Fibroblast of skin of left biceps (primary cell): ENCODE measurements around the gene GTPBP4.

Experiments used
- DNase-seq, 2 experiments: peaks; one replicate each; pipeline ENCODE4 v3.0.0-alpha.2; 2013; ENCODE audit warnings: low read depth in 2 of 2

GTPBP4 gene

GRCh38 chr10:966466-967235, 21.6 kb upstream of the GTPBP4 start:
- no peak for DNase-seq

GRCh38 chr10:968546-969199, 19.6 kb upstream of the GTPBP4 start:
- no peak for DNase-seq

- DNase-seq, result no peak
Measured at GRCh38 chr10:969473-970150, 18.6 kb upstream of the GTPBP4 start.

- no peak for DNase-seq
Measured at GRCh38 chr10:970311-971149, 17.7 kb upstream of the GTPBP4 start.

GRCh38 chr10:971150-971542, 17.1 kb upstream of the GTPBP4 start:
- DNase-seq, result no peak

GRCh38 chr10:971613-972012, 16.6 kb upstream of the GTPBP4 start:
- DNase-seq, result no peak

- no peak for DNase-seq
Measured at GRCh38 chr10:972763-973162, 15.5 kb upstream of the GTPBP4 start.

- DNase-seq, result no peak
Measured at GRCh38 chr10:974038-974784, 14.0 kb upstream of the GTPBP4 start.

- DNase-seq, result no peak
Measured at GRCh38 chr10:974785-975074, 13.5 kb upstream of the GTPBP4 start.

GRCh38 chr10:976316-976715, 11.9 kb upstream of the GTPBP4 start:
- no peak for DNase-seq

- DNase-seq, result no peak
Measured at GRCh38 chr10:978826-979421, 9.3 kb upstream of the GTPBP4 start.

GRCh38 chr10:980468-981093, 7.7 kb upstream of the GTPBP4 start:
- no peak for DNase-seq

GRCh38 chr10:983401-983800, 4.8 kb upstream of the GTPBP4 start:
- DNase-seq, result no peak

- no peak for DNase-seq
Measured at GRCh38 chr10:983971-984655, 4.1 kb upstream of the GTPBP4 start.

- no peak for DNase-seq
Measured at GRCh38 chr10:985361-985760, 2.9 kb upstream of the GTPBP4 start.

- DNase-seq, result no peak
Measured at GRCh38 chr10:986137-986825, 2.0 kb upstream of the GTPBP4 start.

- DNase-seq, result peak; percentile 71 to 78
Measured at GRCh38 chr10:986881-987619, 1.2 kb upstream of the GTPBP4 start.

- no peak for DNase-seq
Measured at GRCh38 chr10:987620-987869, 689 bp upstream of the GTPBP4 start.
